GM23248 (cell line): Measurements from ENCODE around the gene CHEK1. TPM values are rescaled to one million over a fixed set of nuclear protein-coding genes. Genes with fewer than 3 reads are reported as not detected.
"Not testable (repeated sequence)": the region's sequence is repeated elsewhere in the genome, so short reads cannot be mapped to it uniquely, and the experiment has no call there.

ENCODE experiments used
- DNase-seq: peaks from one replicate; pipeline ENCODE4 v3.0.0-alpha.2; 2015
- H2AFZ ChIP-seq: fragments of 200-600 bp; sonication (generic); 2 replicates; pipeline ENCODE4 v1.6.1; 2016; ENCODE audit warnings: antibody characterized with exemption
- H3F3A ChIP-seq: fragments of 200-600 bp; sonication (generic); 2 replicates; pipeline ENCODE4 v1.6.1; 2016; ENCODE audit warnings: mild to moderate bottlenecking, antibody characterized with exemption, mixed run types; ENCODE audit not compliant: insufficient read depth
- H3K27ac ChIP-seq: fragments of 200-600 bp; sonication (generic); 2 replicates; pipeline ENCODE4 v1.5.1; 2016; ENCODE audit warnings: mild to moderate bottlenecking
- H3K27me3 ChIP-seq: fragments of 200-600 bp; sonication (generic); replicated peaks from 2 replicates; pipeline ENCODE4 v1.6.1; 2016; ENCODE audit warnings: mild to moderate bottlenecking; ENCODE audit not compliant: insufficient read depth
- H3K36me3 ChIP-seq: fragments of 200-600 bp; sonication (generic); 2 replicates; pipeline ENCODE4 v1.6.1; 2016; ENCODE audit warnings: low read depth, mild to moderate bottlenecking
- H3K4me1 ChIP-seq: fragments of 200-600 bp; sonication (generic); 2 replicates; pipeline ENCODE4 v1.6.1; 2016; ENCODE audit warnings: mild to moderate bottlenecking; ENCODE audit not compliant: insufficient read depth
- H3K4me2 ChIP-seq: fragments of 200-600 bp; sonication (generic); one replicate; pipeline ENCODE4 v1.6.1; 2016; ENCODE audit warnings: mild to moderate bottlenecking; ENCODE audit not compliant: unreplicated experiment
- H3K4me3 ChIP-seq: fragments of 200-600 bp; sonication (generic); 2 replicates; pipeline ENCODE4 v1.5.1; 2016; ENCODE audit warnings: mild to moderate bottlenecking
- H3K79me2 ChIP-seq: fragments of 200-600 bp; sonication (generic); 2 replicates; pipeline ENCODE4 v1.6.1; 2016; ENCODE audit warnings: mild to moderate bottlenecking; ENCODE audit not compliant: insufficient read depth
- H3K9ac ChIP-seq: fragments of 200-600 bp; sonication (generic); 2 replicates; pipeline ENCODE4 v1.6.1; 2016; ENCODE audit warnings: mild to moderate bottlenecking
- H3K9me2 ChIP-seq: fragments of 200-600 bp; sonication (generic); 2 replicates; pipeline ENCODE4 v1.6.1; 2016; ENCODE audit warnings: mixed run types, mild to moderate bottlenecking, moderate library complexity; ENCODE audit not compliant: insufficient read depth
- H3K9me3 ChIP-seq: fragments of 200-600 bp; sonication (generic); one replicate; pipeline ENCODE4 v1.6.1; 2017; ENCODE audit warnings: low read depth
- H4K20me1 ChIP-seq: fragments of 200-600 bp; sonication (generic); 2 replicates; pipeline ENCODE4 v1.6.0; 2016; ENCODE audit not compliant: insufficient read depth
- EZH2 ChIP-seq: fragments of 200-600 bp; sonication (generic); IDR thresholded peaks from 2 replicates; pipeline ENCODE4 v1.6.1; 2018; ENCODE audit warnings: antibody characterized with exemption, mild to moderate bottlenecking; ENCODE audit not compliant: insufficient read depth, poor library complexity, severe bottlenecking
- EZH2phosphoT487 ChIP-seq: fragments of 200-600 bp; sonication (generic); IDR thresholded peaks from 2 replicates; pipeline ENCODE4 v1.6.1; 2018; ENCODE audit warnings: antibody characterized with exemption, moderate library complexity, mild to moderate bottlenecking, low read depth; ENCODE audit not compliant: insufficient read depth
- WGBS, 2 experiments: methylation state at CpG; one replicate each; pipeline ENCODE4 v1.1.6; 2015 to 2017; ENCODE audit warnings: low lambda C conversion rate in 2 of 2, low coverage in 1 of 2; ENCODE audit errors: missing lambda C conversion rate in 2 of 2; 5-methylcytosine and 5-hydroxymethylcytosine counted together
- in situ Hi-C: fragments of 300-500 bp; cut with MboI; formaldehyde crosslinking; loops from 2 replicates; pipeline ENCODE4 v1.15.0; 2020
- polyA plus RNA-seq: library from polyadenylated mRNA; unstranded; fragments of >200 nt; fragmentation: Nextera tagmentation; extraction: Ambion mirVana; gene quantifications from 2 replicates; pipeline ENCODE4 v1.2.1, GENCODE V29; 2016
- total RNA-seq: library from RNA; depleted of rRNA; stranded (reverse); fragments of >200 nt; shearing (Covaris generic); gene quantifications from 2 replicates; pipeline ENCODE4 v1.2.3, GENCODE V29; 2014

CHEK1 gene
- total and polyA plus RNA-seq, 2 experiments from 2014 or later: 15.1 to 16.8 TPM

GRCh38 chr11:125694951-125695350 is 70.0 kb downstream of the CHEK1 start:
- no peak overlapping the region for H3K27ac ChIP-seq
- 51 to 59% methylated on average over 2 of the region's 2 CpGs for WGBS, 2 experiments
- H3K27me3 ChIP-seq: peaks cover 10% of the 10 kb centered on the region; the same call in 1 of the 2 replicates
- no peaks in the 10 kb centered on the region for H3K79me2 ChIP-seq
- no peak overlapping the region for H3K9ac ChIP-seq
- no peak overlapping the region for H3K4me3 ChIP-seq
- H3K4me2 ChIP-seq: no peak overlapping the region
- H3K9me3 ChIP-seq: no peaks in the 10 kb centered on the region
- no peaks in the 10 kb centered on the region for H3K4me1 ChIP-seq
- DNase-seq: no peak
- no peaks in the 10 kb centered on the region for H4K20me1 ChIP-seq
- no peak overlapping the region for H2AFZ ChIP-seq
- no peak for TF ChIP-seq EZH2
- TF ChIP-seq EZH2phosphoT487: no peak
- H3K36me3 ChIP-seq: no peaks in the 10 kb centered on the region
- no peaks in the 10 kb centered on the region for H3F3A ChIP-seq
- in situ Hi-C loops: no loop called here
- no peaks in the 10 kb centered on the region for H3K9me2 ChIP-seq

GRCh38 chr11:125701018-125701610 is 76.2 kb downstream of the CHEK1 start:
- TF ChIP-seq EZH2phosphoT487 (no peak), EZH2 (no peak)
- H3K4me1 ChIP-seq: no peaks in the 10 kb centered on the region
- no peak for DNase-seq
- no peaks in the 10 kb centered on the region for H3K36me3 ChIP-seq
- in situ Hi-C loops: no loop called here
- H3K27ac ChIP-seq: no peak overlapping the region
- no peaks in the 10 kb centered on the region for H4K20me1 ChIP-seq
- H3K27me3 ChIP-seq: peaks cover 10% of the 10 kb centered on the region; the same call in 1 of the 2 replicates
- no peaks in the 10 kb centered on the region for H3K9me2 ChIP-seq
- no peak overlapping the region for H3K4me3 ChIP-seq
- no peaks in the 10 kb centered on the region for H3K9me3 ChIP-seq
- WGBS, 2 experiments: 62 to 63% methylated on average over 6 of the region's 6 CpGs
- H2AFZ ChIP-seq: no peak overlapping the region
- H3F3A ChIP-seq: no peaks in the 10 kb centered on the region
- no peak overlapping the region for H3K4me2 ChIP-seq
- no peaks in the 10 kb centered on the region for H3K79me2 ChIP-seq
- no peak overlapping the region for H3K9ac ChIP-seq

- H4K20me1 ChIP-seq: no peaks in the 10 kb centered on the region
- H3K4me3 ChIP-seq: no peak overlapping the region
- peaks cover 14% of the 10 kb centered on the region for H3K27me3 ChIP-seq
- H3F3A ChIP-seq: no peaks in the 10 kb centered on the region
- no peaks in the 10 kb centered on the region for H3K9me3 ChIP-seq
- no peaks in the 10 kb centered on the region for H3K4me1 ChIP-seq
- WGBS, 2 experiments: 14 to 17% methylated on average over 6 of the region's 6 CpGs
- H2AFZ ChIP-seq: no peak overlapping the region
- no peaks in the 10 kb centered on the region for H3K79me2 ChIP-seq
- no peak overlapping the region for H3K4me2 ChIP-seq
- no peak overlapping the region for H3K27ac ChIP-seq
- TF ChIP-seq EZH2phosphoT487 (no peak), EZH2 (no peak)
- H3K9me2 ChIP-seq: no peaks in the 10 kb centered on the region
- H3K9ac ChIP-seq: no peak overlapping the region
- H3K36me3 ChIP-seq: no peaks in the 10 kb centered on the region
- DNase-seq: no peak
- in situ Hi-C loops: no loop called here
These were observed 77.1 kb downstream of the CHEK1 start for GRCh38 chr11:125701858-125702621.

DNA sequence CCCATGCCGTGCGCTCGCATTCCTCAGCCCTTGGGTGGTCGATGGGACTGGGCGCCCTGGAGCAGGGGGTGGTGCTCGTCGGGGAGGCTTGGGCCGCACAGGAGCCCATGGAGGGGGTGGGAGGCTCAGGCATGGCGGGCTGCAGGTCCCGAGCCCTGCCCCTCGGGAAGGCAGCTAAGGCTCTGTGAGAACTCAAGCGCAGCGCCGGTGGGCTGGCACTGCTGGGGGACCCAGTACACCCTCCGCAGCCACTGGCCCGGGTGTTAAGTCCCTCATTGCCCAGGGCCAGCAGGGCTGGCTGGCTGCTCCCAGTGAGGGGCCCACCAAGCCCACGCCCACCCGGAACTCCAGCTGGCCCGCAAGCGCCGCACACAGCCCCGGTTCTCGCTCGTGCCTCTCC is 79.7 kb downstream of the CHEK1 start:
- H3K36me3 ChIP-seq, H3K9me2 ChIP-seq, H3F3A ChIP-seq, in situ Hi-C loops, H3K4me2 ChIP-seq, DNase-seq, H3K79me2 ChIP-seq, H3K9me3 ChIP-seq, H3K27me3 ChIP-seq, H4K20me1 ChIP-seq, H3K27ac ChIP-seq, H3K4me3 ChIP-seq, H2AFZ ChIP-seq, H3K9ac ChIP-seq, H3K4me1 ChIP-seq: not testable (repeated sequence)
- WGBS, 2 experiments: 68 to 76% methylated on average over 10 to 24 of the region's 24 CpGs
